Tibial artery (tissue), 4 donors: ENCODE measurements around the gene MPHOSPH10.

ENCODE experiments used
- DNase-seq, 2 donors: peaks; one replicate each; pipeline ENCODE4 v3.0.0-alpha.2; 2019
- H3K27ac ChIP-seq, 2 donors: fragments of 200-600 bp; sonication (generic) in 1 of 2; 1 replicate in 1 of 2; 2 replicates in 1 of 2; pipeline ENCODE4 v1.5.1; 2018 to 2019; ENCODE audit warnings: mild to moderate bottlenecking in 1 of 2
- H3K27me3 ChIP-seq, 2 donors: fragments of 200-600 bp; sonication (generic) in 1 of 2; one replicate each; pipeline versions ENCODE4 v1.5.1 to v1.6.0; 2016 to 2019
- H3K36me3 ChIP-seq, 3 donors: fragments of 200-600 bp; sonication (generic) in 2 of 3; one replicate each; pipeline ENCODE4 v1.5.1; 2016 to 2019; ENCODE audit warnings: mild to moderate bottlenecking in 2 of 3
- H3K4me1 ChIP-seq, 4 donors: fragments of 200-600 bp; sonication (generic) in 2 of 4; 1 replicate in 3 of 4; 2 replicates in 1 of 4; pipeline ENCODE4 v1.5.1; 2016 to 2019
- H3K4me3 ChIP-seq, 2 donors: fragments of 200-600 bp; sonication (generic) in 1 of 2; 1 replicate in 1 of 2; 2 replicates in 1 of 2; pipeline ENCODE4 v1.5.1; 2018 to 2019; ENCODE audit warnings: mild to moderate bottlenecking in 2 of 2
- H3K9me3 ChIP-seq, 3 donors: fragments of 200-600 bp; sonication (generic) in 1 of 3; one replicate each; pipeline ENCODE4 v1.5.1; 2016 to 2019
- intact Hi-C: fragments of 100-400 bp; cut with DNase I; formaldehyde crosslinking; loops from one replicate; pipeline ENCODE4 v1.15.0; 2023; ENCODE audit warnings: low total_unique reads
- TF ChIP-seq, protein P1 (sequence below), 2 experiments: fragments of 200-600 bp in 1 of 2; fragments of 450-650 bp in 1 of 2; IDR thresholded peaks; one replicate each; pipeline ENCODE4 v1.5.1; 2017 to 2019; ENCODE audit warnings: antibody characterized with exemption in 2 of 2, mild to moderate bottlenecking in 1 of 2, moderate library complexity in 1 of 2

Gene MPHOSPH10

DNA sequence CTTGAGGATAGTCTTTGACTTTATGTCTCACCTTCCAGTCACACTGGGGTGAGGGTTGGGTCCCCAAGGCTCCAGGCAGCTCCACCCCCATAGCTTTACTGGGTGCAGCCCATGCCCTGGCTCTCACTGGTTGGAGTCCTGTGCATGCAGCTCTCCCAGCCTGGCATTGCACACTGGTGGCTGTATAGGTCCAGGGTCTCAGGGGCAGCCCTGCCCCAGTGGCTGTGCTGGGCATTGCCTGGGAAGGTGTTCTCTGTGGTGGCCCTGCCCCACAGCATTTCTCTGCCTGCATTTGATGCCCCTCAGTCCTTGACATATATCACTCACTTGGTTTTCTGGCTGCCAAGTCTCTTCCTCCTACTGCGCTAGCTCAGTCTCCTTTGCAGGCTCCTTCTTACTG lies 21.2 kb downstream of the MPHOSPH10 start:
- no peak overlapping the region for H3K4me3 ChIP-seq
- no peaks in the 10 kb centered on the region for H3K27me3 ChIP-seq
- intact Hi-C loops, result no loop called here
- no peak for DNase-seq
- H3K9me3 ChIP-seq, result no peaks in the 10 kb centered on the region
- no peaks in the 10 kb centered on the region for H3K4me1 ChIP-seq
- TF ChIP-seq, protein P1, sequence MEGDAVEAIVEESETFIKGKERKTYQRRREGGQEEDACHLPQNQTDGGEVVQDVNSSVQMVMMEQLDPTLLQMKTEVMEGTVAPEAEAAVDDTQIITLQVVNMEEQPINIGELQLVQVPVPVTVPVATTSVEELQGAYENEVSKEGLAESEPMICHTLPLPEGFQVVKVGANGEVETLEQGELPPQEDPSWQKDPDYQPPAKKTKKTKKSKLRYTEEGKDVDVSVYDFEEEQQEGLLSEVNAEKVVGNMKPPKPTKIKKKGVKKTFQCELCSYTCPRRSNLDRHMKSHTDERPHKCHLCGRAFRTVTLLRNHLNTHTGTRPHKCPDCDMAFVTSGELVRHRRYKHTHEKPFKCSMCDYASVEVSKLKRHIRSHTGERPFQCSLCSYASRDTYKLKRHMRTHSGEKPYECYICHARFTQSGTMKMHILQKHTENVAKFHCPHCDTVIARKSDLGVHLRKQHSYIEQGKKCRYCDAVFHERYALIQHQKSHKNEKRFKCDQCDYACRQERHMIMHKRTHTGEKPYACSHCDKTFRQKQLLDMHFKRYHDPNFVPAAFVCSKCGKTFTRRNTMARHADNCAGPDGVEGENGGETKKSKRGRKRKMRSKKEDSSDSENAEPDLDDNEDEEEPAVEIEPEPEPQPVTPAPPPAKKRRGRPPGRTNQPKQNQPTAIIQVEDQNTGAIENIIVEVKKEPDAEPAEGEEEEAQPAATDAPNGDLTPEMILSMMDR (IDR thresholded peaks at IDR 0.05), result no peak
- H3K27ac ChIP-seq, result no peak overlapping the region
- peaks cover 37 to 43% (median 38%) of the 10 kb centered on the region in 3 donors for H3K36me3 ChIP-seq

DNA sequence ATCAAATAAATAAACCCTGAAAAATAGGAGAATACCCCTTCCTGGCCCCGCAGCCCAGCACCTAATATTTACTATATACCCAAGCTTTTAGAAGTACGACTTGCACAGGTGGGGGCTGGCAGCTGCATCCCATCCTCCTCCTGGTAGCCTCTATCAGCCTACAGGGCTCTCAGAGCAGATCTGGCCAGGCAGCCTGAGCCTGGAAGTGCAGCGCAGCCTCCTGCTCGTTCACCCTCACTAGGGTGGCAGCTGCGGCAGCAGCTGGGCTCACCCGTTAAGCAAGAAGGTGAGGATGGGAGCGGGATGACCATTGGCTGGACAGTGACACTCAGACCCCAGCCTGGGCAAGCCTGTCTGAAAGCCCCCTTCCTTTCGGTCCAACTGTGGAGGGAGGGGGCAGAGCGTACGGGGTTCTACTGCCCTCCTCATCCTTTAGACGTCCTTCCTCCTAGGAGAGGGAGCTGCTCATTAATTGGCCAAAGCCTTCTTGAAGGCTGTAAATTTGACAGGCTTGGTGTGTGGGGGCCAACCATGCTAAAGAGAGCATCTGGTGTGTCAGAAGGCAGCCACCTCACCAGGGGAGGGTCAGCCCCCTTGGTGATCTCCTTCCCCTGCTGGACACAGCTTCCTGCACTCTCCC lies 23.3 kb downstream of the MPHOSPH10 start:
- TF ChIP-seq, protein P1 (IDR thresholded peaks at IDR 0.05), result no peak
- Histone ChIP-seq H3K27ac (no peak overlapping the region), H3K36me3 (peaks cover 16 to 22% (median 20%) of the 10 kb centered on the region in 3 donors), H3K27me3 (no peaks in the 10 kb centered on the region), H3K4me3 (no peak overlapping the region), H3K4me1 (peaks cover 0 to 8% (median 7%) of the 10 kb centered on the region in 4 donors), H3K9me3 (no peaks in the 10 kb centered on the region)
- intact Hi-C loops, result no loop called here
- no peak for DNase-seq

DNA sequence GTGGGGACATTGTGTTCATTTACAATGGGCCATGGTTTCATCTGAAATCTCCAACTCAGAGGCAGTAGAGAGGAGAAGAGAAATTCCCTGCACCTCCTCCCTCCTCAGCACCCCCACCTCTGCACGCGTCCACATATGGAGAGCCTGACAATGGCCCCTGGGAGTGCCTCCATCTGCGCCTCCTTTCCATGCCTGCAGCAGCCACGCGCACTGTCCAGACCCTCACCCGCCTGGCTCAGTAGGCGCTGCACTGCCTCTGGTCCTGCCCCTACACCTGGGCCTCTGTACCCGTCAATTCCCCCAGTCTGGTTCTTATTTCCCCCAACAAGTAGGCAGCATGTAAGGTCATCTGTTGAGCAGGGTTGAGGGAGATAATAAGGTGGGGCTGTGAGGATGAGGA lies 23.8 kb downstream of the MPHOSPH10 start:
- Histone ChIP-seq H3K4me3 (no peak overlapping the region), H3K27me3 (no peaks in the 10 kb centered on the region), H3K4me1 (peaks cover 0 to 8% (median 7%) of the 10 kb centered on the region in 4 donors), H3K36me3 (peaks cover 10 to 16% (median 14%) of the 10 kb centered on the region in 3 donors), H3K9me3 (no peaks in the 10 kb centered on the region), H3K27ac (no peak overlapping the region)
- intact Hi-C loops, result no loop called here
- no peak for DNase-seq
- TF ChIP-seq, protein P1 (IDR thresholded peaks at IDR 0.05), result no peak

DNA sequence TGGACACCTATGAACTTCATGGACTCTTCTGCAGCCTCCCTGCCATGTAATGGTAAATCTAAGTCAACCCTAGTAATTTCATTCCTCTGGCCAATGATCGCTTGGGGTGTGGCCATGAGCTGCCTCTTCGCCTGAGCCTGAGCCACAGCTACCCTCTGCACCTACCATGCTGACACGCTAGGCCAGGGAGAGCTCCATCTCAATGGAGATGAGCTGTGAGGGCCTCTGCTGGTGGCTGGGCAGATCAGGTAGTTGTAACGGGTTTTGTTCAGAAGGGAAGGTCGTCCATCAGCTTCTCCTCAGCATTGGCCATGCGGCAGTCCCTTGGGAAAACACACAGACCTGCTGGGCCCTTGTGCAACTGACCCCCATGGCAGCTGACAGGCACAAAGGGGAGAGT lies 24.4 kb downstream of the MPHOSPH10 start:
- Histone ChIP-seq H3K4me1 (peaks cover 0 to 8% (median 7%) of the 10 kb centered on the region in 4 donors), H3K36me3 (peaks cover 5 to 11% (median 9%) of the 10 kb centered on the region in 3 donors), H3K9me3 (no peaks in the 10 kb centered on the region), H3K4me3 (no peak overlapping the region), H3K27ac (no peak overlapping the region), H3K27me3 (no peaks in the 10 kb centered on the region)
- TF ChIP-seq, protein P1 (IDR thresholded peaks at IDR 0.05), result no peak
- no peak for DNase-seq
- intact Hi-C loops, result no loop called here

DNA sequence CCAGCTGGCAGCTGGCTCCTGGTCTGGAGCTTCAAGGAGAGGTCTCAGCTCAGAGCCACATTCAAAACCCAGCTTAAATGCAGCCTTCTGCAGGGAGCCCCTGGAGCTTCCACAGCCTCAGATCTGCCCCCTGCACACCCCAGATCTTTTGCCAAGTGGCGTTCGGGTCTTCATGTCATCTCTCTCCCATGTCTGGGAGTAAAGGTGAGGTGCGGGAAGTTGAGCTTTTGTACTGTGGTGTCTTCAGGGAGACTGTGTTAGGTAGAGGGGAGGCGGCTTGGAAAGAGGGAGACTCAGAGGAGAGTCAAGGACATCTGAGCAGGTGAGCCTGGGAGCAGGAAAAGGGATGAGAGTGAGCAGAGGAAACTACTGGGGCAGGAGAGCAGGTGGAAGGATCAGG lies 25.4 kb downstream of the MPHOSPH10 start:
- intact Hi-C loops, result no loop called here
- DNase-seq, result no peak
- no peaks in the 10 kb centered on the region for H3K9me3 ChIP-seq
- H3K4me1 ChIP-seq, result peaks cover 0 to 8% (median 7%) of the 10 kb centered on the region in 4 donors
- H3K36me3 ChIP-seq, result peaks cover 0 to under 1% (median 0%) of the 10 kb centered on the region in 3 donors
- H3K27me3 ChIP-seq, result no peaks in the 10 kb centered on the region
- no peak overlapping the region for H3K27ac ChIP-seq
- TF ChIP-seq, protein P1 (IDR thresholded peaks at IDR 0.05), result no peak
- no peak overlapping the region for H3K4me3 ChIP-seq
